GM18909 (cell line): ENCODE measurements around the gene SLC37A1.

ENCODE experiments used
- ATAC-seq: cut with Tn5 transposase; IDR thresholded peaks from one replicate; pipeline ENCODE4 v1.9.1; 2021; ENCODE audit warnings: mild to moderate bottlenecking; ENCODE audit not compliant: unreplicated experiment, poor library complexity

The SLC37A1 gene

GRCh38 chr21:42476388-42477331, 37.0 kb upstream of the SLC37A1 start:
- ATAC-seq, result no peak

- peak; percentile 55 for ATAC-seq
Measured at GRCh38 chr21:42478504-42478903, 35.1 kb upstream of the SLC37A1 start.

DNA sequence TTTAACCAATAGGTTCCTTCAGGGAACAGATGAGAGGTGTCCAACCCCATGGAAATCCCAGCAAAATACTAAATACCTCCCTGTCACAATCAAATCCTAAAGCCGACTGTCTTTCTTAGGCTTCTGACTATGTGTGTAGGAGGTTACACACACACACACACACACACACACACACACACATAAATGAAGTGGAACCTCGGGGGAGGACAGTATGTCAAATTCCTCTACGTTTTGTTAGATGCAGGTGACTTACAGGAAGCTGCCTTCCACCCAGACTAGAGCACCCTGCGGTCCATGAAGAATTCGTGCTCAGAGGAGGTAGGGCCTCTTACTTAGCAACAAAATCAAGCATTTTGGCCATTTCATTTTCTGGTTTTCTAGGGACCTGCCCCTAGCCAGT, 34.1 kb upstream of the SLC37A1 start:
- no peak for ATAC-seq

DNA sequence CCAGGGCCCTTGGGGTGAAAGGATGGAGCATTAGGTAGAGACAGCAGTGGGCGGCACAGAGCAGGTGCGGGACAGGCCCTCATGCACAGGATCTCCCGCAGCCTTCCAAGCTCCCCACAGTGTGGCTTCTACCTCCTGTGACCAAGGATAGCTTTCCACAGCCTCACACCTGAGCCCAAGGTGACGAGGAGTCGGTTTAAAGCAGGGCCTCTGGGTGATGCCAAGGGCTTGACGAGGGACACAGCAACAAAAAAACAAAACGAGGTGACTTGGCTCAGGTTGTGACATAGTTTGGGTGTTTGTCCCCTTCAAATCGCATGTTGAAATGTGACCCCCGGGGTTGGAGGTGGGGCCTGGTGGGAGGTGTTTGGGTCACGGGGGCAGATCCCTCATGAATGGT, 32.9 kb upstream of the SLC37A1 start:
- no peak for ATAC-seq

DNA sequence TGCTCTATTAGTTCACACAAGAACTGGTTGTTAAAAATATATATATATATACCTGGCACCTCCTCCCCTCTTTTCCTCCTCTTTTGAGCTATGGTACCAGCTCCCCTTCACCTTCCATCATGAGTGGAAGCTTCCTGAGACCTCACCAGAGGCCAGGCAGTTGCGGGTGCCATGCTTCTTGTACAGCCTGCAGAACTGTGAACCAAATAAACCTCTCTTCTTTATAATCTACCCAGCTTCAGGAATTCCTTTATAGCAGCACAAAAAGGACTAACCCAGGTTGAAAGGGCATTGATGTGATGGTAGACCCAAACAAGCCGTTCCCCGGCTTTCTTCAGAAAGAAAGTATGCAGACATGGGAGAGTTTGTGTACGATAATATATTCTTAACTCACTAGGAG, 32.5 kb upstream of the SLC37A1 start:
- no peak for ATAC-seq

DNA sequence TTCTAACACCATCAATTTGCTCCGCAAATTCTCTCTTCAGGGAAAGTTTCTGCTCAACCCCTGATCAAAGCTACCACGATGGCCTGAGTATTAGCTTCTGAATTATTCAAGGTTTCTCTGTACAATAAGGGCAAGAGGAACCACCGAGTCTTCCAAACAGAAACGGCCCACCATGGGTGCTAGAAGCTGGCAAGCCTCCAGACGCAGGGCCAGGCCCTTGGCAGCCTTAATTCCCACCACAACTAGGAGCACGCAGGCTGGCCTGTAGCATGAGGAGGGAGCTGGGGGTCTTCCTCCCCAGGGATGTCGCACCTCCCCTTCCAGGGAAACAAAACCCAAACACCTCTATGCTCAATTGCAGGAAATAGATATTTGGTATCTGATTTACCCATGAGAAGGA, 28.7 kb upstream of the SLC37A1 start:
- no peak for ATAC-seq

GRCh38 chr21:42486072-42486471, 27.6 kb upstream of the SLC37A1 start:
- ATAC-seq, result no peak

GRCh38 chr21:42486531-42486930, 27.1 kb upstream of the SLC37A1 start:
- no peak for ATAC-seq

DNA sequence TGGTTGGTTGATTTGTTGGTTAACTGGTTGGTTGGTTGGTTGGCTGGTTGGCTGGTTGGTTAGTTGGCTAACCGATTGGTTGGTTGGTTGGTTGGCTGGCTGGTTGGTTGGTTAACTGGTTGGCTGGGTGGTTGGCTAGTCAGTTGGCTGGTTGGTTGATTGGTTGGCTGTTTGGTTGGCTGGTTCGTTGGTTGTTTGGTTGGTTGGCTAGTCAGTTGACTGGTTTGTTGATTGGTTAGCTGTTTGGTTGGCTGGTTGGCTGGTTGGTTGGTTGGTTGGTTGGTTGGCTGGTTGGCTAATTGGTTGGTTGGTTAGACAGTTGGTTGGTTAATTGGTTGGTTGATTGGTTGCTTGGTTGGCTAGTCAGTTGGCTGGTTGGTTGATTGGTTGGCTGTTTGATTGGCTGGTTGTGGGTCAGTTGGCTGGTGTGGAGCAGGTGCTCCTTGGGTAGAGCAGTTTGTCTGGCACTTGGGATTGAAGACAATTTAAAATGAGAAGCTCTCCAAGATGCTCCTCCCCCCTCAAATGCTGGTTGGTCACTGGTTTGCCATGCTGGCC, 24.6 kb upstream of the SLC37A1 start:
- no peak for ATAC-seq

- ATAC-seq, result no peak
Measured at GRCh38 chr21:42489991-42490390, 23.7 kb upstream of the SLC37A1 start.

DNA sequence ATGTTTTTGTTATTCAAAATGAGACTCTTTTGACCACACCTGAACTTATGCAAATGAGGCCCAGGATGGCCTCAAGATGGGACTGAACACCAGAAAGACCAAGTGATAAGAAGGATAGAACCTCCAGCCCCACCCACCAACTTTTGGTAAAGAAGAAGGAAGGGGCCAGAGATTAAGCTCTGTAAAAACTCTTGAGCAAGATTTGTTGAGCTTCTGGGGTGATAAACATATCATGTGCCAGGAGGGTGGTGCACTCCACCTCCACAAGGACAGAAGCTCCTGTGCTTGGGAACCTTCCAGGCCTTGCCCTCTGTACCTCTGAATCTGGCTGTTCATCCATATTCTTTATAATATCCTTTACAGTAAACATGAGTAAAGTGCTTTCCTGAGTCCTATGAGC, 22.9 kb upstream of the SLC37A1 start:
- no peak for ATAC-seq

DNA sequence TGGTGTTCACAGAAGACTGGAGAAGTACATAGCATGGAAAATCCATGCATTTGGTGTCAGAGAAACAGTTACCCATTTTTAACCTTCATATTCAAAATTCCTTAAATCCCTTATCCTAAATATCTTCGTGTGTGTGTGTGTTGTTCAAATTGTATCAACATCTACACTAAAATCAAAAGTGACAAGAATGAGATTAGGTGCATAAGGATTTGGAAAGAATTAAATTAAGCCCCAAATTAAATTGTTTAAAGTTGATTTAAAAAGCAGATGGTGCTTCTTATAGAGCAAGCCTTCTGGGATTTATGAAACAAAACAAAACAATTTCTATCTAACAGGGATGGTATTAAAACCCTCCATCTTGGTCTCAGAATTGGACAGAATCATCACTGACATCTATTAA, 22.3 kb upstream of the SLC37A1 start:
- ATAC-seq, result no peak

- ATAC-seq, result no peak
Measured at GRCh38 chr21:42492201-42492600, 21.5 kb upstream of the SLC37A1 start.

- no peak for ATAC-seq
Measured at GRCh38 chr21:42493109-42494060, 20.3 kb upstream of the SLC37A1 start.

DNA sequence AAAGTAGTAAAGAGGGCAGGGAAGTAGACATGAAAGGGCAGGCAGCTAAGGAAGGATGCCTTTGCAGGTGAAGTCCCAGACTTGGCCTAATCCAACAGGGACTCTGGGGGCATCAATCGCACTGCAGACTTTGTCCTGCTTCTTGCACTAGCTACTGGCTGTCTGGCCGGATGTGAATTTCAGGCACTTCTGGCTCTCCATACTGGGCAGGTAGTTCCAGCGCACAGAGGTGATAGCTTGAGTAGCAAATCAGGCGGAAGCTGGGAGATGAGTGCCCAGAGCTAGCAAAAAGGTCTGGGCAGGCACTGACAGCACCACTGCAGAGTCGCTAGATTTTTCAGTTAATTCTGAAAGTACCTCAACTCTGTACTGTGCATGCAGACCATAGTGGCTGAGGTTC, 18.6 kb upstream of the SLC37A1 start:
- ATAC-seq, result no peak

DNA sequence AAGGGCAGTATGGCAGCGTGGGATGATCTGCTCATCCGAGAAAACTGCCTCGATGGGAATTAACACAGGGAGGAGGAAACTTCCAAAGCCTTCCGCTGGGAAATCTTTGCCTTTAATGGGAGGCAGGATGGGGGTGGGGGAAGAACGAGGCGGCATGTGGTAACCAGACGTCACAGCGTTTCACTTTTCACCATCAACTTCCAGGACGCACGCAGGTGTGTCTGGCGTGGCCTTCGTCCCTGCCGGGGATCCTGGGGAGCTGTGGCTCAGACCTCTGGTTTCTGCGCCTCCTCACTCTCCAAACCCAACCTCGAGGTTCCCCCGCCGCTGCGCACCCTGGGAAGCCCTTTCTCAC, 17.9 kb upstream of the SLC37A1 start:
- ATAC-seq, result no peak

DNA sequence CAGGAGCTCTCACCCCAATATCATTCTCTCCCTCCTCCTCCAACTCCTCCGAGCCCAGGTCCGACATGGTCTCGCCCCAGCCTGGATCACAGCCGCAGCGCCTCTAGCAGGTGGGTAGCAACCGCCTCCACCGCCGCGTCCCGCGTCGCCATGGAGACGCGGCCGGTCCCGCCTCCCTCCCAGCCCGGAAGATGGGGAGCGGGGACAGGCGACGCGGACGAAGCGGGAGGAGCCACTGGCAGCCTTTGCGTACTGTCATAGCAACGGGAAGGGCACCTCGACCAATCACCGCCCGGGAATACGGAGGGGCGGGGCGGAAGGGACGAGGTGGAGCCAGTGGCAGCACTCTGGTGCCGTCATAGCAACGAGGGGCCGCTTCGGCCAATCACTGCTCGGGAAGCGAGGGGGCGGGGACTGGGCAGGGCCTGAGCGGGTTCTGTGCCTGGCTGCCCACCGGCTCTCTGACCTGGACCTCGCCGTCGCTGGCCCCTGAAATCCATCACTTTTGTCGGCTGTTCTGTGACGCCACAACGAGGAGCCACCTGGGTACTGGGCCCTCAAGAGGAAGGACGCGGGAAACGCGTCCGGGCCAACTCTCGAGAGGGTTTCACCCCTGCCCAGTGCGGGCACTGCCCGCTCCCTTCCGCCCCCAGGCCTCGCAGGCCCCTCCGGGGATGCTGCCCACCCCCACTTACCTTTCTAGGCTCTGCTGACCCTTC, 17.4 kb upstream of the SLC37A1 start, which contains the start of gene RSPH1:
Gene RSPH1 (minus strand): TSS at position 105 of the 719 bp plus-strand sequence. CDS start 38 bp downstream, at position 67.
- ATAC-seq, result peak; percentile 99

DNA sequence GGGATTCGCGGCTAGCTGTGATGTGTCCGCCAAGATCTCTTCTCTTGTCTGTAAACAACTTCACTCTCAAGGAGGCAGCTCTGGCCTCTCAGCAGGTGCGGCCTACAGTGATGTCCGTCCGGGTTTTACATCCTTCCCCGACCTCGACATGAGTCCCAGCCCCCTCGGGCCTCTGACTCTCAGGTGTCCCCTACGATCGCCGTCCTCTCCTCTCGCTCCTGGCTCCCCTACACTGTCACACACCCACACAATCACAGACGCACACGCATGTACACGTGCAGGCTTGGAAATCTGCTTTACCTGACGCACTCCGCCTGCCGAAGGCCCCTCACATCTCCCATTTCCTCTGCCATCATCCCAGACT, 16.8 kb upstream of the SLC37A1 start:
- ATAC-seq, result no peak

DNA sequence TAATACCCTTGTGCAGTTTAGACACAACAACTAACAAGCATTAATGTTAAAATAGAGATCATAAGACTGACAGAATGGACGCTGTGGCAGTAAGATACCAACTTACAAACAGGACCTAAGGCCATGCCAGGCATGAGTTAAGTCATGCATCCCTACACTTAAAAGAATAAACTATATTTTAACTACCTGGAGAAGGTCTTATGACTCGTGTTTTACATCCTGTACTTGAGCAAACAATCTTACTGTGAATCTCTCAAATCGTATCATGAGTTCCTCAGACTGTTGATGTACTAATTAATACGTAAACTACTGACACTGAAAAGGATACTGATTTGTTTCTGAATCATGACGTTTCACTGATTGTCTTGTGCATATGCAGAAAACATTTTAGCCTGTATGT, 15.6 kb upstream of the SLC37A1 start:
- ATAC-seq, result no peak

- ATAC-seq, result no peak
Measured at GRCh38 chr21:42499444-42500112, 14.1 kb upstream of the SLC37A1 start.
